ENCODE data around the gene GSN. TPM values are rescaled to one million over a fixed set of nuclear protein-coding genes. Genes with fewer than 3 reads are reported as not detected.

The GSN gene
- total RNA-seq, 4 donors from 2014 or later: 2,362 to 3,466 (median 3,146) TPM

DNA sequence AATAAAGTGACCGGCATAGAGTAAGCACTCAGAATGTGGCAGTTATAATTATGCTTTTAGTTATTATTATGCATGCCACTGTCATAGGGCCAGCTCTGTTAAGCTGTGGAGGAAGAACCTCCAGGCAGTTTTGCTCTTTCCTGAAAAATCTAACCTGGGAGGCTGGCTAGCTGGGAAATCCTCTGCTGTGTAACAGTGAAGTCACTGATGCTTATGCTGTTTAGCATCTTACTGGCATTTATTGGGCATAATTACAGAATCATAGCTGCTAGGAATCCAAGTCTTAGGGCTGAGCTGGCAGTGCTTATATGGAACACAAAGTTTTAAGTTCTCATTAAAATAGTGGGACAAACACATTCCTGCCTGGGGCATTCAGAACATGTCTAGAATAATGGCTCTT, 5.5 kb upstream of the GSN start:
- H3K27me3 ChIP-seq: no peaks in the 10 kb centered on the region
- no peak overlapping the region for H3K4me3 ChIP-seq
- TF ChIP-seq POLR2A (IDR thresholded peaks at IDR 0.05) (no peak), POLR2AphosphoS5 (IDR thresholded peaks at IDR 0.05) (peak; percentile 98), EP300 (IDR thresholded peaks at IDR 0.05) (no peak)
- TF ChIP-seq, protein P1, sequence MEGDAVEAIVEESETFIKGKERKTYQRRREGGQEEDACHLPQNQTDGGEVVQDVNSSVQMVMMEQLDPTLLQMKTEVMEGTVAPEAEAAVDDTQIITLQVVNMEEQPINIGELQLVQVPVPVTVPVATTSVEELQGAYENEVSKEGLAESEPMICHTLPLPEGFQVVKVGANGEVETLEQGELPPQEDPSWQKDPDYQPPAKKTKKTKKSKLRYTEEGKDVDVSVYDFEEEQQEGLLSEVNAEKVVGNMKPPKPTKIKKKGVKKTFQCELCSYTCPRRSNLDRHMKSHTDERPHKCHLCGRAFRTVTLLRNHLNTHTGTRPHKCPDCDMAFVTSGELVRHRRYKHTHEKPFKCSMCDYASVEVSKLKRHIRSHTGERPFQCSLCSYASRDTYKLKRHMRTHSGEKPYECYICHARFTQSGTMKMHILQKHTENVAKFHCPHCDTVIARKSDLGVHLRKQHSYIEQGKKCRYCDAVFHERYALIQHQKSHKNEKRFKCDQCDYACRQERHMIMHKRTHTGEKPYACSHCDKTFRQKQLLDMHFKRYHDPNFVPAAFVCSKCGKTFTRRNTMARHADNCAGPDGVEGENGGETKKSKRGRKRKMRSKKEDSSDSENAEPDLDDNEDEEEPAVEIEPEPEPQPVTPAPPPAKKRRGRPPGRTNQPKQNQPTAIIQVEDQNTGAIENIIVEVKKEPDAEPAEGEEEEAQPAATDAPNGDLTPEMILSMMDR (IDR thresholded peaks at IDR 0.05): no peak
- H3K27ac ChIP-seq: peak overlapping the region; percentile 48 to 73 (median 70)
- H3K9me3 ChIP-seq: no peaks in the 10 kb centered on the region
- WGBS, 2 donors (ENCODE audit: low coverage in 1 of 2): 50 to 71% methylated on average over 1 of the region's 1 CpG
- no peaks in the 10 kb centered on the region for H3K36me3 ChIP-seq
- peak; percentile 62 for ATAC-seq
- peaks cover 11 to 48% (median 30%) of the 10 kb centered on the region in 3 donors for H3K4me1 ChIP-seq

DNA sequence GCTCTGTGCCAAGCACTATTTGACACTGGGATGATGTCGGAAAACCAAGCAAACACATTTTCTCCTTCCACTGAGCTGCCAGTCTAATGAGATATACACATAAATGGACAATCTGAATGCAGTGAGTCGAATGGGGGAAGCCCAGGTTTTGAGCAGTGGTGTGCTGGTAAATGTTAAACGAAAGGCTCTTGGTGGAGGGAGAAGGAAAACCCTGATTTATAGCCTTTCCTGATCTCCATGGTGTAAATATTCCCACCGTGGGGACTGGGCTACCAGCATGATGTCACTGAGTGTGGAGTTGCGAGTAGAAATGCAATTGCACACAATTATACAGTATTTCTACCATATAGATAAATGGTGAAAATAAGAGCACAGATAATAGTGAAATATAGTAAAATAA, 5.0 kb upstream of the GSN start:
- Histone ChIP-seq H3K9me3 (no peaks in the 10 kb centered on the region), H3K27me3 (no peaks in the 10 kb centered on the region), H3K36me3 (no peaks in the 10 kb centered on the region), H3K27ac (peak overlapping the region; percentile 48 to 73 (median 70)), H3K4me1 (peaks cover 11 to 51% (median 30%) of the 10 kb centered on the region in 3 donors), H3K4me3 (no peak overlapping the region)
- TF ChIP-seq, protein P1 (IDR thresholded peaks at IDR 0.05): no peak
- WGBS, 2 donors (ENCODE audit: low coverage in 1 of 2): 42 to 54% methylated on average over 4 of the region's 5 CpGs
- no peak for ATAC-seq

DNA sequence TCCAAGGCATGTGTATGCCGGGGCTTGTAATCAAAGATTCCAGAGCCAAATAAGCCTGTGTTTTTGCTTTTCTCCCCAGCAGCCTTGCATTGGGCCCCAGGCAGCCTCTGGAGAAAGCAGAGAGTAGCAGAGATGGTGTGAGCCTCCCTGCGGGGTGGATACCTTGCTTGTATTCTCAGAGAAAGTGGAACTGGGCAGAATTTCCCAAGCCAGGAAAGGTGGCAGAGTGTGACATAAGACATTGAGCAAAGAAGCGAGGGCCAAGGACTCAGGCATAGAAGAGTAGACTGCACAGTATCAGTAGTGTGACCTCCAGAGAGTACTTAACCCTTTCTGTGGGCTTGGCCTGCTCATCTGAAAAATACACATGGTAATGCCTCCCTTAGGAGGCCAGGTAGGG, 1.6 kb upstream of the GSN start:
- ATAC-seq: no peak
- H3K36me3 ChIP-seq: no peaks in the 10 kb centered on the region
- TF ChIP-seq EP300 (IDR thresholded peaks at IDR 0.05): no peak
- TF ChIP-seq, protein P1 (IDR thresholded peaks at IDR 0.05): no peak
- no peak for TF ChIP-seq POLR2A (IDR thresholded peaks at IDR 0.05)
- TF ChIP-seq POLR2AphosphoS5 (IDR thresholded peaks at IDR 0.05): no peak
- WGBS, 2 donors (ENCODE audit: low coverage in 1 of 2): 80% methylated on average over 1 of the region's 3 CpGs; no CpG with 5 or more reads in 1 of the 2 donors
- no peaks in the 10 kb centered on the region for H3K27me3 ChIP-seq
- no peak overlapping the region for H3K4me3 ChIP-seq
- H3K4me1 ChIP-seq: peaks cover 18 to 66% (median 39%) of the 10 kb centered on the region in 3 donors
- H3K27ac ChIP-seq: peak overlapping the region; percentile 16 to 98 (median 96)
- H3K9me3 ChIP-seq: no peaks in the 10 kb centered on the region

GRCh38 chr9:121266906-121267650, 884 bp upstream of the GSN start:
- ATAC-seq: peak; percentile 20
- no peaks in the 10 kb centered on the region for H3K36me3 ChIP-seq
- H3K4me1 ChIP-seq: peaks cover 14 to 66% (median 39%) of the 10 kb centered on the region in 3 donors
- TF ChIP-seq EP300 (IDR thresholded peaks at IDR 0.05) (no peak), POLR2AphosphoS5 (IDR thresholded peaks at IDR 0.05) (no peak), POLR2A (IDR thresholded peaks at IDR 0.05) (no peak)
- TF ChIP-seq, protein P1 (IDR thresholded peaks at IDR 0.05): no peak
- H3K4me3 ChIP-seq: peak overlapping the region in 1 of 2 donors; percentile 88
- no peaks in the 10 kb centered on the region for H3K9me3 ChIP-seq
- H3K27ac ChIP-seq: peak overlapping the region; percentile 90 to 98 (median 96)
- 37 to 63% methylated on average over 6 to 14 of the region's 18 CpGs for WGBS, 2 donors (ENCODE audit: low coverage in 1 of 2)
- H3K27me3 ChIP-seq: no peaks in the 10 kb centered on the region

DNA sequence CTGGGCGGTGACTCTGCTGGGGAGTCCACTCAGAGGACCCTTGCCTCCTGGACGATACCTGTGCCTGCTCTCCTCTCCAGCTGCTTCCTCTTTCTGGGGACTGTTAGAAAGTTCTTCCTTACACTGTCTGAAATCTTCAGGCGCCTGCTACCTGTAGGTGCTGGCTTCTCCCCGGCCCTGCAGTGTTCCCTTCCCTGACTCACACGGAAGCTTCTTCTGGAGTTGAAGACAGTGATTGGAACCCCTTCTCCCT, 562 bp downstream of the GSN start:
- Histone ChIP-seq H3K4me3 (peak overlapping the region; percentile 88 to 93), H3K27me3 (no peaks in the 10 kb centered on the region), H3K36me3 (no peaks in the 10 kb centered on the region), H3K9me3 (no peaks in the 10 kb centered on the region), H3K27ac (peak overlapping the region; percentile 90 to 98 (median 96)), H3K4me1 (peaks cover 13 to 69% (median 46%) of the 10 kb centered on the region in 3 donors)
- no peak for TF ChIP-seq EP300 (IDR thresholded peaks at IDR 0.05)
- TF ChIP-seq POLR2A (IDR thresholded peaks at IDR 0.05): no peak
- TF ChIP-seq, protein P1 (IDR thresholded peaks at IDR 0.05): no peak
- no peak for TF ChIP-seq POLR2AphosphoS5 (IDR thresholded peaks at IDR 0.05)
- WGBS, 2 donors (ENCODE audit: low coverage in 1 of 2): 0% methylated on average over 1 of the region's 5 CpGs; no CpG with 5 or more reads in 1 of the 2 donors
- ATAC-seq: peak; percentile 14

All from gastroesophageal sphincter (tissue), 4 donors.